ENCODE data around the gene NLK.
"Not testable (repeated sequence)": the region's sequence is repeated elsewhere in the genome, so short reads cannot be mapped to it uniquely, and the experiment has no call there.

NLK gene

GRCh38 chr17:28238547-28239270 lies 196.2 kb downstream of the NLK start:
- H3K4me3 Mint-ChIP-seq; H3K4me1 Mint-ChIP-seq; H3K36me3 Mint-ChIP-seq; H3K9me3 Mint-ChIP-seq; H3K27ac Mint-ChIP-seq; DNase-seq (ENCODE audit: low spot score in 2 of 2); ATAC-seq: not testable (repeated sequence)

GRCh38 chr17:28239271-28239624 lies 196.8 kb downstream of the NLK start:
- Mint-ChIP-seq H3K36me3 (no peaks in the 10 kb centered on the region), H3K27ac (no peak overlapping the region), H3K4me3 (no peak overlapping the region), H3K9me3 (no peaks in the 10 kb centered on the region), H3K4me1 (no peaks in the 10 kb centered on the region)
- ATAC-seq (no peak), DNase-seq (ENCODE audit: low spot score in 2 of 2) (no peak)

GRCh38 chr17:28240688-28241340 lies 198.3 kb downstream of the NLK start:
- no peaks in the 10 kb centered on the region for H3K9me3 Mint-ChIP-seq
- no peak overlapping the region for H3K27ac Mint-ChIP-seq
- DNase-seq (ENCODE audit: low spot score in 2 of 2) (no peak), ATAC-seq (no peak)
- no peak overlapping the region for H3K4me3 Mint-ChIP-seq
- H3K4me1 Mint-ChIP-seq: no peaks in the 10 kb centered on the region
- no peaks in the 10 kb centered on the region for H3K36me3 Mint-ChIP-seq

GRCh38 chr17:28242791-28243190 lies 200.3 kb downstream of the NLK start:
- Mint-ChIP-seq H3K4me1 (no peaks in the 10 kb centered on the region), H3K9me3 (no peaks in the 10 kb centered on the region), H3K36me3 (no peaks in the 10 kb centered on the region), H3K4me3 (no peak overlapping the region), H3K27ac (no peak overlapping the region)
- DNase-seq (ENCODE audit: low spot score in 2 of 2): no peak
- no peak for ATAC-seq

- ATAC-seq; DNase-seq (ENCODE audit: low spot score in 2 of 2); H3K27ac Mint-ChIP-seq; H3K9me3 Mint-ChIP-seq; H3K36me3 Mint-ChIP-seq; H3K4me3 Mint-ChIP-seq; H3K4me1 Mint-ChIP-seq: not testable (repeated sequence)
Observed at GRCh38 chr17:28243268-28243667, 200.8 kb downstream of the NLK start.

- Mint-ChIP-seq H3K36me3 (no peaks in the 10 kb centered on the region), H3K9me3 (no peaks in the 10 kb centered on the region), H3K4me3 (no peak overlapping the region), H3K27ac (no peak overlapping the region), H3K4me1 (no peaks in the 10 kb centered on the region)
- DNase-seq (ENCODE audit: low spot score in 2 of 2): no peak
- no peak for ATAC-seq
Observed at GRCh38 chr17:28244446-28244845, 202.0 kb downstream of the NLK start.

Measured in stimulated activated effector memory CD8-positive, alpha-beta T cell treated with anti-CD3 and anti-CD28 coated beads, Interleukin-12 subunit alpha, Interleukin-12 subunit beta, amount 100 ng/mL, for 72 hours (primary cell).